A549 (cell line): ENCODE results near the gene SH2D3A.

Source experiments
- CHD4 ChIP-seq: fragments of 200-600 bp; sonication (generic); IDR thresholded peaks from 2 replicates; pipeline ENCODE4 v1.6.1; 2016; ENCODE audit warnings: antibody characterized with exemption, mild to moderate bottlenecking, borderline replicate concordance
- HOXA7 ChIP-seq: fragments of 250-450 bp; sonication (Bioruptor Pico); IDR thresholded peaks from 2 replicates; pipeline ENCODE4 v1.5.0; 2020; ENCODE audit warnings: mild to moderate bottlenecking, moderate library complexity
- KDM1A ChIP-seq: fragments of 200-600 bp; sonication (generic); IDR thresholded peaks from 2 replicates; pipeline ENCODE4 v1.6.1; 2016; ENCODE audit warnings: low read depth, mild to moderate bottlenecking
- PHF8 ChIP-seq: fragments of 200-600 bp; sonication (generic); IDR thresholded peaks from 2 replicates; pipeline ENCODE4 v1.6.1; 2016; ENCODE audit warnings: low read depth, mild to moderate bottlenecking, antibody characterized with exemption, moderate library complexity, borderline replicate concordance
- RFX5 ChIP-seq: fragments of 450-650 bp; IDR thresholded peaks from 2 replicates; pipeline ENCODE4 v1.7.1; 2014; ENCODE audit warnings: antibody characterized with exemption, mild to moderate bottlenecking, moderate library complexity
- TFCP2L1 ChIP-seq: fragments of 250-450 bp; sonication (Bioruptor Pico); IDR thresholded peaks from 2 replicates; pipeline ENCODE4 v1.5.0; 2021; ENCODE audit warnings: mild to moderate bottlenecking
- TF ChIP-seq, protein P1 (sequence below): fragments of >200 bp; sonication (Bioruptor Twin); formaldehyde crosslinking; IDR thresholded peaks from 3 replicates; pipeline ENCODE4 v1.5.1; 2016
- TF ChIP-seq, protein P2 (sequence below): fragments of 200-600 bp; sonication (generic); IDR thresholded peaks from 2 replicates; pipeline ENCODE4 v1.6.1; 2016; ENCODE audit warnings: antibody characterized with exemption, mild to moderate bottlenecking, moderate library complexity
- TF ChIP-seq, protein P3 (sequence below): IDR thresholded peaks from 2 replicates; pipeline ENCODE4 v1.6.1; 2012
- TF ChIP-seq, protein P4 (sequence below): IDR thresholded peaks from 2 replicates; pipeline ENCODE4 v1.6.1; 2012

DNA sequence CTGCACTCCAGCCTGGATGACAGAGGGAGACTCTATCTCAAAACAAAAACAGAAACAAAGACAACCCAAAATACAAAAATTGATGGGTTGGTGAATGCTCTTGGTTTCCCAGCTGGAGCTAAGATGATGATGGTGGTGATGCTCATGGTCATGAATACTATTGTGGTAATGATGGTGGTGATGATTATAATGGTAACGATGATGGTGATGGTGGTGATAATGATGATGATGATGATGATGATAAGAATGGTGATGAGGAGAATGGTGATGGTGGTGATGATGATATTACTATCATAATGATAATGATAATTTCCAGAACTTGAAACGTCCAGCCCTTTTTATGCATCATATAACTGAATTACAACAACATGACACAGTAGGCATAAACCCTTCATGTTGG is 45.4 kb upstream of the SH2D3A start:
- TF ChIP-seq, protein P1, sequence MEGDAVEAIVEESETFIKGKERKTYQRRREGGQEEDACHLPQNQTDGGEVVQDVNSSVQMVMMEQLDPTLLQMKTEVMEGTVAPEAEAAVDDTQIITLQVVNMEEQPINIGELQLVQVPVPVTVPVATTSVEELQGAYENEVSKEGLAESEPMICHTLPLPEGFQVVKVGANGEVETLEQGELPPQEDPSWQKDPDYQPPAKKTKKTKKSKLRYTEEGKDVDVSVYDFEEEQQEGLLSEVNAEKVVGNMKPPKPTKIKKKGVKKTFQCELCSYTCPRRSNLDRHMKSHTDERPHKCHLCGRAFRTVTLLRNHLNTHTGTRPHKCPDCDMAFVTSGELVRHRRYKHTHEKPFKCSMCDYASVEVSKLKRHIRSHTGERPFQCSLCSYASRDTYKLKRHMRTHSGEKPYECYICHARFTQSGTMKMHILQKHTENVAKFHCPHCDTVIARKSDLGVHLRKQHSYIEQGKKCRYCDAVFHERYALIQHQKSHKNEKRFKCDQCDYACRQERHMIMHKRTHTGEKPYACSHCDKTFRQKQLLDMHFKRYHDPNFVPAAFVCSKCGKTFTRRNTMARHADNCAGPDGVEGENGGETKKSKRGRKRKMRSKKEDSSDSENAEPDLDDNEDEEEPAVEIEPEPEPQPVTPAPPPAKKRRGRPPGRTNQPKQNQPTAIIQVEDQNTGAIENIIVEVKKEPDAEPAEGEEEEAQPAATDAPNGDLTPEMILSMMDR = no peak
- TF ChIP-seq, protein P2, sequence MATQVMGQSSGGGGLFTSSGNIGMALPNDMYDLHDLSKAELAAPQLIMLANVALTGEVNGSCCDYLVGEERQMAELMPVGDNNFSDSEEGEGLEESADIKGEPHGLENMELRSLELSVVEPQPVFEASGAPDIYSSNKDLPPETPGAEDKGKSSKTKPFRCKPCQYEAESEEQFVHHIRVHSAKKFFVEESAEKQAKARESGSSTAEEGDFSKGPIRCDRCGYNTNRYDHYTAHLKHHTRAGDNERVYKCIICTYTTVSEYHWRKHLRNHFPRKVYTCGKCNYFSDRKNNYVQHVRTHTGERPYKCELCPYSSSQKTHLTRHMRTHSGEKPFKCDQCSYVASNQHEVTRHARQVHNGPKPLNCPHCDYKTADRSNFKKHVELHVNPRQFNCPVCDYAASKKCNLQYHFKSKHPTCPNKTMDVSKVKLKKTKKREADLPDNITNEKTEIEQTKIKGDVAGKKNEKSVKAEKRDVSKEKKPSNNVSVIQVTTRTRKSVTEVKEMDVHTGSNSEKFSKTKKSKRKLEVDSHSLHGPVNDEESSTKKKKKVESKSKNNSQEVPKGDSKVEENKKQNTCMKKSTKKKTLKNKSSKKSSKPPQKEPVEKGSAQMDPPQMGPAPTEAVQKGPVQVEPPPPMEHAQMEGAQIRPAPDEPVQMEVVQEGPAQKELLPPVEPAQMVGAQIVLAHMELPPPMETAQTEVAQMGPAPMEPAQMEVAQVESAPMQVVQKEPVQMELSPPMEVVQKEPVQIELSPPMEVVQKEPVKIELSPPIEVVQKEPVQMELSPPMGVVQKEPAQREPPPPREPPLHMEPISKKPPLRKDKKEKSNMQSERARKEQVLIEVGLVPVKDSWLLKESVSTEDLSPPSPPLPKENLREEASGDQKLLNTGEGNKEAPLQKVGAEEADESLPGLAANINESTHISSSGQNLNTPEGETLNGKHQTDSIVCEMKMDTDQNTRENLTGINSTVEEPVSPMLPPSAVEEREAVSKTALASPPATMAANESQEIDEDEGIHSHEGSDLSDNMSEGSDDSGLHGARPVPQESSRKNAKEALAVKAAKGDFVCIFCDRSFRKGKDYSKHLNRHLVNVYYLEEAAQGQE = no peak
- TF ChIP-seq, protein P3, sequence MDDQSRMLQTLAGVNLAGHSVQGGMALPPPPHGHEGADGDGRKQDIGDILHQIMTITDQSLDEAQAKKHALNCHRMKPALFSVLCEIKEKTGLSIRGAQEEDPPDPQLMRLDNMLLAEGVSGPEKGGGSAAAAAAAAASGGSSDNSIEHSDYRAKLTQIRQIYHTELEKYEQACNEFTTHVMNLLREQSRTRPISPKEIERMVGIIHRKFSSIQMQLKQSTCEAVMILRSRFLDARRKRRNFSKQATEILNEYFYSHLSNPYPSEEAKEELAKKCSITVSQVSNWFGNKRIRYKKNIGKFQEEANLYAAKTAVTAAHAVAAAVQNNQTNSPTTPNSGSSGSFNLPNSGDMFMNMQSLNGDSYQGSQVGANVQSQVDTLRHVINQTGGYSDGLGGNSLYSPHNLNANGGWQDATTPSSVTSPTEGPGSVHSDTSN = no peak
- TF ChIP-seq KDM1A (no peak), PHF8 (no peak), RFX5 (no peak), CHD4 (no peak), HOXA7 (CRISPR knock-in tag) (no peak), TFCP2L1 (CRISPR knock-in tag) (no peak)
- TF ChIP-seq, protein P4, sequence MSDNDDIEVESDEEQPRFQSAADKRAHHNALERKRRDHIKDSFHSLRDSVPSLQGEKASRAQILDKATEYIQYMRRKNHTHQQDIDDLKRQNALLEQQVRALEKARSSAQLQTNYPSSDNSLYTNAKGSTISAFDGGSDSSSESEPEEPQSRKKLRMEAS = no peak
